Measurements from ENCODE around the gene CRYBA2.

GRCh38 chr2:219019436-219019835 is 26.2 kb upstream of the CRYBA2 start:
- no peak for TF ChIP-seq CTCF (IDR thresholded peaks at IDR 0.05)
- no peak for TF ChIP-seq POLR2A (IDR thresholded peaks at IDR 0.05)
